Testis (tissue), 2 donors: ENCODE results near the gene FBXO48.

Experiments
- CTCF ChIP-seq, 3 experiments: fragments of 450-650 bp in 2 of 3; fragments of 200-600 bp in 1 of 3; sonication (generic) in 1 of 3; IDR thresholded peaks; one replicate each; pipeline ENCODE4 v1.5.1; 2016 to 2019; ENCODE audit warnings: antibody characterized with exemption in 3 of 3, mild to moderate bottlenecking in 2 of 3, moderate library complexity in 1 of 3
- POLR2A ChIP-seq: fragments of 450-650 bp; IDR thresholded peaks from one replicate; pipeline ENCODE4 v1.6.1; 2017; ENCODE audit warnings: antibody characterized with exemption, mild to moderate bottlenecking, moderate library complexity

- TF ChIP-seq CTCF (IDR thresholded peaks at IDR 0.05) (no peak), POLR2A (no peak)
These were observed 22.2 kb upstream of the FBXO48 start for GRCh38 chr2:68489282-68489681.
